GM19023 (cell line): ENCODE measurements around the gene SNAPIN.

ENCODE experiments used
- ATAC-seq: cut with Tn5 transposase; IDR thresholded peaks from one replicate; pipeline ENCODE4 v1.9.1; 2021; ENCODE audit warnings: mild to moderate bottlenecking, moderate library complexity; ENCODE audit not compliant: unreplicated experiment

Gene SNAPIN

DNA sequence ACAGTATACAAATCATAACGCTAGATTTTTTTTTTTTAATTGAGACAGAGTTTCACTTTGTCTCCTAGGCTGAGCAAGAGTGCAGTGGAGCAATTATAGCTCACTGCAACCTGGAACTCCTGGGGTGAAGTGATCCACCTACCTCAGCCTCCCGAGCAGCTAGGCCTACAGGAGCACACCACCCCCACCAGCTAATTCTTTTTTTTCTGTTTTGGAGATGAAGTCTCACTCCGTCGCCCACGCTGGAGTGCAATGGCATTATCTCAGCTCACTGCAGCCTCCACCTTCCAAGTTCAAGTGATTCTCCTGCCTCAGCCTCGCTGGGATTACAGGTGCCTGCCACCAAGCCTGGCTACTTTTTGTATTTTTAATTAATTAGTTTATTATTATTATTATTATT lies 41.3 kb downstream of the SNAPIN start:
- no peak for ATAC-seq

DNA sequence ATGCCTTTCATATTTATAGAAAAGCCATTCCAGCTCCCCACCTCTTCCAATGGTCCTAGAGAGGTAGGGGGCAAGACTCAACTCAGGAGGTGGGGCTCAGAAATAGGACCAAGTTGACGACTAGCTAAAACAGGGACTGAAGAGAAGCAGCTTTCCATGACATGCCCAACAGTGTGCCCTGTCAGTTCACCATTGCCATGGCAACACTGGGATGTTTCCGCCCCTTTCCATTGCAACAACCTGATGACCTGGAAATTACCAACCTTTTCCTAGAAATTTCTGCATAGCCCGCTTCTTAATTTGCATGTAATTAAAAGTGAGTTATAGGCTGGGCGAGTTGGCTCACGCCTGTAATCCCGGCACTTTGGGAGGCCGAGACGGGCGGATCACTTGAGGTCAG lies 47.0 kb downstream of the SNAPIN start:
- ATAC-seq, result no peak

DNA sequence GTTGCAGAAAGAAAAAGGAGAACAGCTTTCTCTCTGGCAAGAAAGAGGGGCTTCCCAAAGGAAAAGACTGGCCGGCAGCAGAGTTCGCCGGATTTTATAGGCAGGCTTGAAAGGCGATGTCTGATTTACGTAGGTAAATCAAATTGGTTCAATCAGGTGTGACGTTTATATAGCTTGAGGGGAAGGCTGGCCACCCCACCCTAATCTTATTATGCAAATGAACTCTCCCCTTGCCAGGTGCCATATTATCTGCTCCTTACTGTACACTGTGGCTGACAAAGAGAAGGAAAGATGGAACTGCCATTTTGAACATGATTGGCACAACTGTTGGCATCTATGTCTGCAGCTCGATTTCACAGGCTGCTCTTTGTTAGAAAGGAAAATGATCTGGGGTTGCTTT lies 52.5 kb downstream of the SNAPIN start:
- no peak for ATAC-seq
